Hepatocyte (in vitro differentiated cells): ENCODE measurements around the gene C1orf87.

ENCODE experiments used
- EZH2 ChIP-seq: fragments of 200-600 bp; sonication (generic); IDR thresholded peaks from 2 replicates; pipeline ENCODE4 v1.6.1; 2016; ENCODE audit warnings: antibody characterized with exemption, mild to moderate bottlenecking, borderline replicate concordance
- EZH2phosphoT487 ChIP-seq: fragments of 200-600 bp; sonication (generic); IDR thresholded peaks from one replicate; pipeline ENCODE4 v1.6.1; 2018; ENCODE audit warnings: antibody characterized with exemption, mild to moderate bottlenecking, low read depth, moderate library complexity; ENCODE audit not compliant: unreplicated experiment, severe bottlenecking
- TF ChIP-seq, protein P1 (sequence below): fragments of 200-600 bp; sonication (generic); IDR thresholded peaks from 2 replicates; pipeline ENCODE4 v1.5.1; 2016; ENCODE audit warnings: antibody characterized with exemption, mild to moderate bottlenecking; ENCODE audit not compliant: poor library complexity

DNA sequence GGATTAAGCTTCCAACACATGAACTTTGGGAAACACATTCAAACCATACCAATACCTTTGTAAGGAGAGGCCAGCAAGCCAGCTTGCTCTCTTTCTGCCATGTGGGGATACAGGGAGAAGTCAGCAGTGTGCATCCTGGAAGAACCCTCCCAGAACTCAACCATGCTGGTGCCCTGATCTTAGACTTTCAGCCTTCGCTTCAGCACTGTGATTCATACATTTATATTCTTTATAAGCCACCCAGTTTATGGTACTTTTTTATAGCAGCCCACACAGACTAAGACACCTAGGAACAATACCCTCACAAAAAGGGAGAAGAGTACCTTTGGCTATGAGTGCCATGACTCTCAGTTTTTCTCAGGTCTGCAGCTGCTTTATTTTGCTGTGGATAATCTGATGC is 35.9 kb downstream of the C1orf87 start:
- TF ChIP-seq, protein P1, sequence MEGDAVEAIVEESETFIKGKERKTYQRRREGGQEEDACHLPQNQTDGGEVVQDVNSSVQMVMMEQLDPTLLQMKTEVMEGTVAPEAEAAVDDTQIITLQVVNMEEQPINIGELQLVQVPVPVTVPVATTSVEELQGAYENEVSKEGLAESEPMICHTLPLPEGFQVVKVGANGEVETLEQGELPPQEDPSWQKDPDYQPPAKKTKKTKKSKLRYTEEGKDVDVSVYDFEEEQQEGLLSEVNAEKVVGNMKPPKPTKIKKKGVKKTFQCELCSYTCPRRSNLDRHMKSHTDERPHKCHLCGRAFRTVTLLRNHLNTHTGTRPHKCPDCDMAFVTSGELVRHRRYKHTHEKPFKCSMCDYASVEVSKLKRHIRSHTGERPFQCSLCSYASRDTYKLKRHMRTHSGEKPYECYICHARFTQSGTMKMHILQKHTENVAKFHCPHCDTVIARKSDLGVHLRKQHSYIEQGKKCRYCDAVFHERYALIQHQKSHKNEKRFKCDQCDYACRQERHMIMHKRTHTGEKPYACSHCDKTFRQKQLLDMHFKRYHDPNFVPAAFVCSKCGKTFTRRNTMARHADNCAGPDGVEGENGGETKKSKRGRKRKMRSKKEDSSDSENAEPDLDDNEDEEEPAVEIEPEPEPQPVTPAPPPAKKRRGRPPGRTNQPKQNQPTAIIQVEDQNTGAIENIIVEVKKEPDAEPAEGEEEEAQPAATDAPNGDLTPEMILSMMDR: no peak
- TF ChIP-seq EZH2phosphoT487 (no peak), EZH2 (no peak)
